Tibial nerve (tissue), 4 donors: ENCODE results near the gene MAN1A2. TPM values are rescaled to one million over a fixed set of nuclear protein-coding genes. Genes with fewer than 3 reads are reported as not detected.

Experiments used
- DNase-seq, 2 donors: peaks; one replicate each; pipeline ENCODE4 v3.0.0-alpha.2; 2019; ENCODE audit warnings: low spot score in 2 of 2
- H3K27ac ChIP-seq, 4 donors: fragments of 200-600 bp; sonication (generic) in 3 of 4; one replicate each; pipeline ENCODE4 v1.5.1; 2017 to 2019; ENCODE audit warnings: mild to moderate bottlenecking in 1 of 4
- H3K27me3 ChIP-seq, 2 donors: fragments of 200-600 bp; sonication (generic) in 1 of 2; one replicate each; pipeline versions ENCODE4 v1.5.1 to v1.6.0; 2017 to 2019
- H3K36me3 ChIP-seq, 3 donors: fragments of 200-600 bp; sonication (generic); one replicate each; pipeline ENCODE4 v1.5.1; 2018 to 2019
- H3K4me1 ChIP-seq, 4 donors: fragments of 200-600 bp; sonication (generic) in 3 of 4; one replicate each; pipeline ENCODE4 v1.5.1; 2017 to 2019
- H3K4me3 ChIP-seq, 4 donors: fragments of 200-600 bp; sonication (generic) in 3 of 4; one replicate each; pipeline ENCODE4 v1.5.1; 2017 to 2019; ENCODE audit warnings: mild to moderate bottlenecking in 1 of 4, moderate library complexity in 1 of 4
- H3K9me3 ChIP-seq, 4 donors: fragments of 200-600 bp; sonication (generic) in 3 of 4; one replicate each; pipeline ENCODE4 v1.5.1; 2017 to 2019
- EP300 ChIP-seq, 2 donors: sonication (generic); formaldehyde crosslinking; IDR thresholded peaks; one replicate each; pipeline ENCODE4 v1.6.1; 2017; ENCODE audit warnings: antibody characterized with exemption in 2 of 2, mild to moderate bottlenecking in 1 of 2
- POLR2A ChIP-seq, 2 donors: fragments of 450-650 bp; IDR thresholded peaks; one replicate each; pipeline ENCODE4 v1.6.1; 2017; ENCODE audit warnings: antibody characterized with exemption in 2 of 2, mild to moderate bottlenecking in 2 of 2, moderate library complexity in 2 of 2
- WGBS, 2 donors: methylation state at CpG; one replicate each; pipeline ENCODE4 v1.1.5; 2018; 5-methylcytosine and 5-hydroxymethylcytosine counted together
- total RNA-seq, 4 donors: library from RNA; depleted of rRNA; stranded (reverse); fragments of >200 nt; gene quantifications; one replicate each; pipeline ENCODE4 v1.1.0, GENCODE V29; 2016
- TF ChIP-seq, protein P1 (sequence below), 5 experiments: fragments of 200-600 bp in 3 of 5; fragments of 450-650 bp in 2 of 5; sonication (generic) in 3 of 5; IDR thresholded peaks; one replicate each; pipeline ENCODE4 v1.5.1; 2016 to 2019; ENCODE audit warnings: antibody characterized with exemption in 5 of 5, mild to moderate bottlenecking in 3 of 5, moderate library complexity in 2 of 5

Gene MAN1A2
- total RNA-seq, 4 donors from 2014 or later, result 31.4 to 65.7 (median 45.6) TPM

DNA sequence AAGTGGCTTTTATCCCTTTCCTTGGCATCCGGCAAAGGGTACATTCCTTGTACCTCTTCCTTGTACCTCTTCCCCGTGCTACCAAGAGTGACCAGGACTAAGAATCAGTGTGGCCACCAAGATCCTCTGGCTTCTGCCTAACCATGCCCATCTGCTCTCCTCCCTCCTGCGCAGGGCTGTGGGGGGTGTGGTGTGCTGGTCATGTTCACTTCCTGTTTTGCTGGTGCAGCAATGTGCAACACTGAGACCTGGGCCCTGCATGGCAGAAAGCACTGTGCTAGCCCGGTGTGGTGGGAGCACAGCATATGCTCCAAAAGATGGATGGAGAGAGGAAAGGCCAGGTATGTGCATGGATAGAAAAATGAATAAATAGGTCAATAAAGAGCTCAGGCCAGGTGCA lies 205.3 kb downstream of the MAN1A2 start:
- Histone ChIP-seq H3K27me3 (no peaks in the 10 kb centered on the region), H3K27ac (no peak overlapping the region), H3K4me3 (no peak overlapping the region), H3K4me1 (peaks cover 0 to 2% (median 0%) of the 10 kb centered on the region in 4 donors), H3K36me3 (no peaks in the 10 kb centered on the region), H3K9me3 (no peaks in the 10 kb centered on the region)
- WGBS, 2 donors, result 68 to 85% methylated on average over 4 of the region's 4 CpGs
- no peak for DNase-seq
- TF ChIP-seq, protein P1, sequence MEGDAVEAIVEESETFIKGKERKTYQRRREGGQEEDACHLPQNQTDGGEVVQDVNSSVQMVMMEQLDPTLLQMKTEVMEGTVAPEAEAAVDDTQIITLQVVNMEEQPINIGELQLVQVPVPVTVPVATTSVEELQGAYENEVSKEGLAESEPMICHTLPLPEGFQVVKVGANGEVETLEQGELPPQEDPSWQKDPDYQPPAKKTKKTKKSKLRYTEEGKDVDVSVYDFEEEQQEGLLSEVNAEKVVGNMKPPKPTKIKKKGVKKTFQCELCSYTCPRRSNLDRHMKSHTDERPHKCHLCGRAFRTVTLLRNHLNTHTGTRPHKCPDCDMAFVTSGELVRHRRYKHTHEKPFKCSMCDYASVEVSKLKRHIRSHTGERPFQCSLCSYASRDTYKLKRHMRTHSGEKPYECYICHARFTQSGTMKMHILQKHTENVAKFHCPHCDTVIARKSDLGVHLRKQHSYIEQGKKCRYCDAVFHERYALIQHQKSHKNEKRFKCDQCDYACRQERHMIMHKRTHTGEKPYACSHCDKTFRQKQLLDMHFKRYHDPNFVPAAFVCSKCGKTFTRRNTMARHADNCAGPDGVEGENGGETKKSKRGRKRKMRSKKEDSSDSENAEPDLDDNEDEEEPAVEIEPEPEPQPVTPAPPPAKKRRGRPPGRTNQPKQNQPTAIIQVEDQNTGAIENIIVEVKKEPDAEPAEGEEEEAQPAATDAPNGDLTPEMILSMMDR (IDR thresholded peaks at IDR 0.05), result no peak
- TF ChIP-seq EP300 (IDR thresholded peaks at IDR 0.05) (no peak), POLR2A (IDR thresholded peaks at IDR 0.05) (no peak)

DNA sequence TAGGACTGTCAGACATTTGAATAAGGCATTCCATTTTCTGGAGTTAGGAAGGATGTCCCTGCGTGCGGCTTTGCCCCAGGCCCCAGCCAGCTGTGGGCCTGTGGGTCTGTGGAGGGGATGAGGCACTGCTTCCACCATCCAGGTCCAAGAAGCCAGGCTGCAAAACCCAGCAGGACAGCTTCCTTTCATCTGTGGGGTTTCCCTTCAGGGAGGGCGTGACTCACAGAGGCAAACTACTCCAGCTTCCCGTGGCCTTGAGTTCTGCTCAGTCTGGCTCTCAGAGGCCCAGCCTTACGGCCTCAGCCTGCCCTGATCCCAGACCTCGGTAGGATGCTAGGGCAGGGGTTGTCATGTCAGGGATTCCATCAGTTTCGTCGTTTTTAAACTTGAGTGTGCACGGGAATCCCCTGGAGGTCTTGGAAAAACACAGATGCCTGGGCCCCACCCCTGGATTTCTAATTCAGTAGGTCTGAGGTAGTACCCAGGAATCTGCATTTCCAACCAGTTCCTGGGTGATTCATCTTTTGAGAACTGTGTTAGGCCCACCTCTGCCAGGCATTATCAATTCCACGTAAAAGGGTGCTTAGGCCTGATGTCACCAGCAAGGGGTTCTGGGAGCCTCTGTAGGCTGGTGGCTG lies 206.3 kb downstream of the MAN1A2 start:
- WGBS, 2 donors, result 60 to 75% methylated on average over 9 to 10 of the region's 10 CpGs
- no peak overlapping the region for H3K4me3 ChIP-seq
- H3K36me3 ChIP-seq, result no peaks in the 10 kb centered on the region
- H3K4me1 ChIP-seq, result peaks cover 0 to 2% (median 0%) of the 10 kb centered on the region in 4 donors
- no peaks in the 10 kb centered on the region for H3K27me3 ChIP-seq
- no peaks in the 10 kb centered on the region for H3K9me3 ChIP-seq
- no peak for DNase-seq
- no peak overlapping the region for H3K27ac ChIP-seq
- TF ChIP-seq, protein P1 (IDR thresholded peaks at IDR 0.05), result no peak
- TF ChIP-seq EP300 (IDR thresholded peaks at IDR 0.05) (no peak), POLR2A (IDR thresholded peaks at IDR 0.05) (no peak)

DNA sequence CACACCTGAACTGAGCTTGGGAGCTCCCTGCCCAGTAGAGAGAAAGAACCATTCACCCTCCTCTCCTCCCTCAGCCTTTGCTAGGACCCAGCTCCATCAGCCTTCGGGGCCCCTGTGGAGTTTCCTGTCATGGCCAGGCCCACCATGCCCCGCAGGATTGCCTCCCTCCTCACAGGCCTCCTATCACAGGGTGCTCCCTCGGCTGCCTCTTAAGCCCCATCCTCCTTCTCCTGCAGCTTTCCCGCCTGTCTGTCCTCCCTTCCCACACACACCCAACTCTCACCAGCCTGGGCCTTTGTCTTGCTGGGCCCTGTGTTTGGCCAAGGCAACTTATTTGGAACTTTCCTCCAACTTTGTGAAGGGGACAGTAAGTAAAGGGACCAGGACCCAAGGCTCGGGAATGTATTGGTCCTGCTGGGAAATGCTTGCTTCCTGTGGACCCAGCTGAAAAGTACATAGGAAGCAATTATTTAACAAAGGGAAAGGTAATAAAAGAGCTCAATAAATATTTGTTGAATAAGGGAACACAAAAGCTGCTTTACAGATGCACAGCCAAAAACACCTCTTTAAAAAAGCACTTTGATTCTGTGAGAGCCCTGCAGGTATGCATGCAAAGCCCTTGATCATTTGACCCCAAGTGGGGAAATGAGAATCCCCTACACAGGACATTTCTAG lies 207.0 kb downstream of the MAN1A2 start:
- H3K4me3 ChIP-seq, result no peak overlapping the region
- H3K36me3 ChIP-seq, result no peaks in the 10 kb centered on the region
- TF ChIP-seq POLR2A (IDR thresholded peaks at IDR 0.05) (no peak), EP300 (IDR thresholded peaks at IDR 0.05) (no peak)
- TF ChIP-seq, protein P1 (IDR thresholded peaks at IDR 0.05), result no peak
- H3K27ac ChIP-seq, result no peak overlapping the region
- no peaks in the 10 kb centered on the region for H3K9me3 ChIP-seq
- DNase-seq, result no peak
- 66 to 70% methylated on average over 5 of the region's 5 CpGs for WGBS, 2 donors
- no peaks in the 10 kb centered on the region for H3K27me3 ChIP-seq
- H3K4me1 ChIP-seq, result peaks cover 0 to 2% (median 0%) of the 10 kb centered on the region in 4 donors

DNA sequence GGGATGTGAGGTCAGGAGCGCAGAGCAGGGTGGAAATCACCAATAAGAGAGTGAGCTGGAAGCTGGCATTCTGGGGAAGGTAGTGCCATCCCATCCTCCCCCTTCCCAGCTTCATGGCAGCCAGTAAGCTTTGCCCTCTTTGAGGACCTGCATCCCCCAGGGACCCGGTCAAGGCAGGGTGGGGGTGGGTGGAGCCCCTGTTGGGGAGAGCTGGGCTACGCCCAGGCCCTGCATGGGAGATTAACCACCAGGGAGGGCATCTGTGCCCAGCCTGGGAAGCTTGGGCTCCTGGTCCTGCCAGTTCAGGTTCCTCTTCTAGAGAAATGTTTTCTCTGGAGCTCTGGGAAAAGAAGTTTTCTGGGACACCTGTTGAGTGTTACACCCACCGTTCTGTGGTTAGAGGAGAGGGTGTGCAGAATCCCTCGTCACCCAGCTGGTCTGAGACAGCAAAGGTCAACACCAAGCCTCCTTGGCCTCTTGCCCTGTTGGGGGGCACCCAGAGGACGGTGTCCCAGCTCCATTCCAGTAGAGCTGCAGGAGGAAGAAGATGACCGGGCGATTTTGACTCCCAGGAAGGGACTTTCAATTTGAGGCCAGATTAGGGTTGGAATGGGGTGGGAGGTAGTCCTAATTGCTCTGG lies 208.5 kb downstream of the MAN1A2 start:
- H3K4me1 ChIP-seq, result no peaks in the 10 kb centered on the region
- H3K9me3 ChIP-seq, result no peaks in the 10 kb centered on the region
- no peaks in the 10 kb centered on the region for H3K36me3 ChIP-seq
- no peak for DNase-seq
- H3K27ac ChIP-seq, result no peak overlapping the region
- 75 to 81% methylated on average over 7 to 8 of the region's 8 CpGs for WGBS, 2 donors
- no peak overlapping the region for H3K4me3 ChIP-seq
- H3K27me3 ChIP-seq, result no peaks in the 10 kb centered on the region
- TF ChIP-seq EP300 (IDR thresholded peaks at IDR 0.05) (no peak), POLR2A (IDR thresholded peaks at IDR 0.05) (no peak)
- TF ChIP-seq, protein P1 (IDR thresholded peaks at IDR 0.05), result no peak

DNA sequence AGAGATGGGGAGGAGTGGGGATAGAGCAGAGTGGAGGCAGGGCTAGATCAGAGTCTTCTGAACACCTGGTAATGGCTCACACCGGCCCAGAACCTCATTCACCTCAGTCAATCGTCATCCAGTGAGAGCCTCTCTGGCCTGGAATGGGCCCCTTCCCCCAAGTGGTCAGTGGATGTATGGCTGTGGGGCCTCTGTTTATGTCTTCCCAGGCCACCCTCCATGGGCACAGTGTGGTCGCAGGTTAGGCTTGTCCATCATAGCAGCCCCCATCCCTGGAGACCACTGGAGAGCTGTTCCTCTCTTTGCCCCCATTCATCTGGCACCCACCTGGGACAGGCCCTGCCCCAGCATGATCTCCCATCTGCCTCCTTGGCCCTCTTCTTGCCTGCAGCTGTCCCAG lies 209.0 kb downstream of the MAN1A2 start:
- Histone ChIP-seq H3K27ac (no peak overlapping the region), H3K27me3 (no peaks in the 10 kb centered on the region), H3K4me3 (no peak overlapping the region), H3K4me1 (no peaks in the 10 kb centered on the region), H3K36me3 (no peaks in the 10 kb centered on the region), H3K9me3 (no peaks in the 10 kb centered on the region)
- no peak for DNase-seq
- 84 to 93% methylated on average over 3 of the region's 3 CpGs for WGBS, 2 donors
- TF ChIP-seq, protein P1 (IDR thresholded peaks at IDR 0.05), result no peak
- TF ChIP-seq POLR2A (IDR thresholded peaks at IDR 0.05) (no peak), EP300 (IDR thresholded peaks at IDR 0.05) (no peak)
